Fibroblast of villous mesenchyme (primary cell): ENCODE results near the gene ERICH6. TPM values are rescaled to one million over a fixed set of nuclear protein-coding genes. Genes with fewer than 3 reads are reported as not detected.

Source experiments
- DNase-seq: peaks from one replicate; pipeline ENCODE4 v3.0.0-alpha.2; 2010; ENCODE audit warnings: low read depth
- H3K4me3 ChIP-seq: 2 replicates; pipeline ENCODE4 v1.5.1; 2011; ENCODE audit warnings: low read depth, mild to moderate bottlenecking, low read length
- CTCF ChIP-seq: IDR thresholded peaks from 2 replicates; pipeline ENCODE4 v1.5.1; 2012; ENCODE audit warnings: low read depth, mild to moderate bottlenecking, low read length; ENCODE audit not compliant: insufficient read depth
- total RNA-seq: library from RNA; depleted of rRNA; stranded (reverse); fragments of >200 nt; gene quantifications from 2 replicates; pipeline ENCODE4 v1.2.3, GENCODE V29; 2012

The ERICH6 gene
- total RNA-seq, 1 donor: 0.43 TPM

- no peak for DNase-seq
- no peak for TF ChIP-seq CTCF
- no peak overlapping the region for H3K4me3 ChIP-seq
Observed at GRCh38 chr3:150682279-150682678, 21.4 kb downstream of the ERICH6 start.

DNA sequence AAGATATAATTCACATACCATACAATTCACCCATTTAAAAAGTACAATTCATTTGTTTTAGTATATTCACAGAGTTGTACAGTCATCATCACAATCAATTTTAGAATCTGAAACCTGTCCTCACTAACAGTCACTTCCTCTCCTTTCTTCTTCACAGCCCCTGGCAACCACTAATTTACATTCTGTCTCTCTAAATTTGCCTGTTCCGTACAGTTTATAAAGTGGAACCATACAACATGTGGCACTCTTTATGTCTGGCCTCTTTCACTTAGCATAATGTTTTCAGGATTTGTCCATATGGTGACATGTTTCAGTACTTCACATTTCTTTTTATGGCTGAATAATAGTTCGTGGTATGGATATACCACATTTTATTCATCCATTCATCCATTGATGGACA lies 22.7 kb downstream of the ERICH6 start:
- TF ChIP-seq CTCF: no peak
- no peak for DNase-seq
- no peak overlapping the region for H3K4me3 ChIP-seq

- no peak overlapping the region for H3K4me3 ChIP-seq
- no peak for DNase-seq
- no peak for TF ChIP-seq CTCF
Observed at GRCh38 chr3:150680562-150680961, 23.2 kb downstream of the ERICH6 start.

GRCh38 chr3:150675587-150675986 lies 28.1 kb downstream of the ERICH6 start:
- DNase-seq: no peak
- H3K4me3 ChIP-seq: no peak overlapping the region
- TF ChIP-seq CTCF: no peak

- no peak for DNase-seq
- no peak overlapping the region for H3K4me3 ChIP-seq
- TF ChIP-seq CTCF: no peak
Observed at GRCh38 chr3:150673966-150674365, 29.8 kb downstream of the ERICH6 start.

DNA sequence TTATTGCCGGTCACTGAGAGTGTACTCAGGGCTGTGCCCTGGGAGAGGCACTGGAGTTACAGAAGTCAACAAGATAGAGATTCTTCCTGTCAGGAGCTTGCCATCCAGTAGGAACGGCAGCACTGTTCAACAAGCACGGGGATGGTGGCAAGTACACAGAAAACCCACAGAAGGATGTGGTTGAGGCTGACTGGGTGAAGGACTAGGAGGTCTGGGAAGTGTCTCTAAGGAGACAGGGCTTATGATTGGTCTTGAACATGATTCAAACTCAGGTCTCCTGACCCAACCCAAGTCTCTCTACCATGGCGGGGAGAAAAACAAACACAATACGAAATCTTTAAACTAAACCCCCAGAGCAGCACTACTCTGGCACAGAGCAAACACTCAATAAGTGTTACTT lies 37.6 kb downstream of the ERICH6 start:
- no peak overlapping the region for H3K4me3 ChIP-seq
- no peak for DNase-seq
- no peak for TF ChIP-seq CTCF

DNA sequence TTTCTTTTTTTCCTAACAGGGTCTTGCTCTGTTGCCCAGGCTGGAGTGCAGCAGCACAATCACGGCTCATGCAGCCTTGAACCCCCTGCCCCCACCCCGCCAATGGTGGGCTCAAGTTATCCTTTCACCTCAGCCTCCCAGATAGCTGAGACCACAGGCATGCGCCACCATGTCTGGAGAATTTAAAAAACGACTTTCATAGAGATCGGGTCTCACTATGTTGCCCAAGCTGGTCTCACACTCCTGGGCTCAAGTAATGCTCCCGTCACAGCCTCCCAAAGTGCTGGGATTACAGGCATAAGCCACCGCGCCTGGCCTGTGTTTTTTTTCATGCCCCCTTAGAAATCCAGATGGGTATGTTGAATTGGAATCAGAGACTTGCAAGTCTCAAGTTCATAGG lies 40.3 kb downstream of the ERICH6 start:
- no peak for TF ChIP-seq CTCF
- DNase-seq: no peak
- no peak overlapping the region for H3K4me3 ChIP-seq
